GM12864 (cell line): ENCODE data around the gene KIAA0232.
A peak's percentile ranks its signal among the peaks of the same experiment; 100 is the strongest.

Experiments used
- DNase-seq: peaks from one replicate; pipeline ENCODE4 v3.0.0-alpha.2; 2011; ENCODE audit warnings: low read depth
- H3K4me3 ChIP-seq: 2 replicates; pipeline ENCODE4 v1.5.1; 2011; ENCODE audit warnings: mild to moderate bottlenecking, low read depth, low read length, control low read depth
- CTCF ChIP-seq: IDR thresholded peaks from 2 replicates; pipeline ENCODE4 v1.5.1; 2011; ENCODE audit warnings: low read depth, mild to moderate bottlenecking, moderate library complexity, low read length, control low read depth, inconsistent platforms; ENCODE audit errors: missing control alignments

The KIAA0232 gene

GRCh38 chr4:6777636-6778281 lies 4.8 kb upstream of the KIAA0232 start:
- DNase-seq: peak; percentile 36
- TF ChIP-seq CTCF: peak; percentile 31
- no peak overlapping the region for H3K4me3 ChIP-seq

GRCh38 chr4:6778435-6778834 lies 4.1 kb upstream of the KIAA0232 start:
- TF ChIP-seq CTCF: no peak
- H3K4me3 ChIP-seq: no peak overlapping the region
- no peak for DNase-seq

- no peak for DNase-seq
- no peak for TF ChIP-seq CTCF
Measured at GRCh38 chr4:6779667-6780565, 2.6 kb upstream of the KIAA0232 start.

GRCh38 chr4:6781113-6781512 lies 1.4 kb upstream of the KIAA0232 start:
- no peak for TF ChIP-seq CTCF
- DNase-seq: no peak
- no peak overlapping the region for H3K4me3 ChIP-seq

More at GRCh38 chr4:6779667-6780565, 2.6 kb upstream of the KIAA0232 start:
- no peak overlapping the region for H3K4me3 ChIP-seq

GRCh38 chr4:6781561-6781960 lies 966 bp upstream of the KIAA0232 start:
- no peak for TF ChIP-seq CTCF
- DNase-seq: no peak
- peak overlapping the region; percentile 77; the same call in 1 of the 2 replicates for H3K4me3 ChIP-seq

- H3K4me3 ChIP-seq: peak overlapping the region; percentile 83
- DNase-seq: no peak
- TF ChIP-seq CTCF: no peak
Measured at GRCh38 chr4:6782846-6783110, 251 bp downstream of the KIAA0232 start.
